ENCODE data around the gene NXPH2.
"Not testable (repeated sequence)": the region's sequence is repeated elsewhere in the genome, so short reads cannot be mapped to it uniquely, and the experiment has no call there.

NXPH2 gene

DNA sequence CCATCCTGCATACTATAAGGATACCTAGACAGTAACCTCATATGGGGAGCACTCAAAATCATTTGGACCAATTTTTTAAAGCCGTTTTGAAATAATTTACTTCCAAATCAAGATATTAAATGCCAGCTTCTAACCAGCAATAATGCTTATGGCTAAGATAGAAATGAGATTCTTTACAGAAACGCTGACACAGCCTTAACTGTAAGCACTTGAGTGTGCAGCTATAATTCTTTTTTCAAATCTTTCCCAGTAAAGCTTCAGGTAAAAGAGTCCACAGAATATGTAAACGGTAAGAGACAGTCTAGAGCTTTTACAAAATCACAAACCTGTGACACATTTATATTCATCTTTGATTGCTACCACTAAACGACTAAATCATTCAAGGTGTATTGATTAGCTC, 4.5 kb downstream of the NXPH2 start:
- ATAC-seq (no peak), DNase-seq (no peak)
- peaks cover 15% of the 10 kb centered on the region for H3K4me1 Mint-ChIP-seq
- no peak overlapping the region for H3K27ac Mint-ChIP-seq
- no peaks in the 10 kb centered on the region for H3K9me3 Mint-ChIP-seq
- peaks cover 26% of the 10 kb centered on the region for H3K27me3 Mint-ChIP-seq
- no peak overlapping the region for H3K4me3 Mint-ChIP-seq

DNA sequence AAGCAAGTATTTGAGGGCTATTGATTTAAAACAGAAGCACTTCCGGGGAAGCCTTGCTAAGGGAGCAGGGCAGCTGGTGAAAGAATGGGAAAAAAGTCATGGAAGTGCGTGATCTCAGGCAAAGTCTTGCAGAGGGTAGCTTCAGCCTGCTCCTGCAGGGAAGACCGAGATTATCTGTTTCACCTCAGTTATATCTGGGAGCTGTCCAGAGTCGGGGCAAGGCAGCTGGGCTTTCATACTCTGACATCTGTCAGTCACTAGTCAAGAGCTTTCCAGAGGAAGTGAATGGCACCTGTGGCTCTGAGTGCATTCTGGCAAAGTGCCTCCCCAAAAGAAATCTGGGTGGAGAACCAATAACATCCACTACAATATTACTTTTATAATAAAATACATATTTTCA, 8.7 kb downstream of the NXPH2 start:
- Mint-ChIP-seq H3K4me1 (no peaks in the 10 kb centered on the region), H3K9me3 (no peaks in the 10 kb centered on the region), H3K27me3 (peaks cover 26% of the 10 kb centered on the region), H3K4me3 (no peak overlapping the region), H3K27ac (no peak overlapping the region)
- ATAC-seq (no peak), DNase-seq (no peak)

DNA sequence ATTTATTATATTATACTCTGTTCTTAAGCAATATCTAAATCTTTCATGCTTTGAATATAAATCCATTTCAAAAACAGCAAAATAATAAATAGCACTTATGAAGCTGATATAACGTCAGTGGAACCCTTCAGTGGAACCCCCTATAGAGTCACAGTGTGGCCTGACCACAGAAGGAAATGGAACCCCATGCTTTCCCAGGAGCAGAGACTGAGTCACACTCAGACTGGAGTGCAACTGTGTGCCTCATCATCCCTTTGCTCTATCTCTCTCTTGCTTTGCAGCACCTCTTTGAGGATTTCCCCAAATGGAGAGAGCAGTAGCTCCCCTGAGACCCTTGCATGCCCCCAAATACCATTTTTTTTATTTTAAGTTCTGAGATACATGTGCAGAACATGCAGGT, 13.1 kb downstream of the NXPH2 start:
- ATAC-seq = no peak

DNA sequence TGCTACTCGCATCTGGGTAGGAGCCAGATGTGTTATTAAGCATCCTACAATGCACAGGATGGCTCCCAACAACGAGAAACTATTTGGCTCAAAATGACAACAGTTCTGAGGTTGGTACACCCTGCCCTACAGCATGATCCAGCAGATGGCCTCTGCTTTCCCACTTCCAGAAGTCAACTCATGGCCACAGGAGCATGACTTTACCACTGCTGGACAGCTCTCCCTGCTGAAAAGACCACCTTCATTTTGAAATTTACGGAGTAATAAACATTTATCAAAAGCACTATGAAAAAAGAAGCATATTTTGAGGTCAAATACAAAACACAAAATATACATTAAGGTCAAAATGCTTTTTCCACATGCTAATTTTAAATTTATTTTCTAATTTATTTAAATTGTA, 13.7 kb downstream of the NXPH2 start:
- no peaks in the 10 kb centered on the region for H3K9me3 Mint-ChIP-seq
- ATAC-seq = no peak
- peaks cover 26% of the 10 kb centered on the region for H3K27me3 Mint-ChIP-seq
- H3K4me1 Mint-ChIP-seq = no peaks in the 10 kb centered on the region
- DNase-seq = no peak
- no peak overlapping the region for H3K4me3 Mint-ChIP-seq
- H3K27ac Mint-ChIP-seq = no peak overlapping the region

More for the DNA sequence above, 13.1 kb downstream of the NXPH2 start:
- no peak overlapping the region for H3K27ac Mint-ChIP-seq
- peaks cover 26% of the 10 kb centered on the region for H3K27me3 Mint-ChIP-seq
- DNase-seq = no peak
- no peaks in the 10 kb centered on the region for H3K4me1 Mint-ChIP-seq
- H3K9me3 Mint-ChIP-seq = no peaks in the 10 kb centered on the region
- H3K4me3 Mint-ChIP-seq = no peak overlapping the region

DNA sequence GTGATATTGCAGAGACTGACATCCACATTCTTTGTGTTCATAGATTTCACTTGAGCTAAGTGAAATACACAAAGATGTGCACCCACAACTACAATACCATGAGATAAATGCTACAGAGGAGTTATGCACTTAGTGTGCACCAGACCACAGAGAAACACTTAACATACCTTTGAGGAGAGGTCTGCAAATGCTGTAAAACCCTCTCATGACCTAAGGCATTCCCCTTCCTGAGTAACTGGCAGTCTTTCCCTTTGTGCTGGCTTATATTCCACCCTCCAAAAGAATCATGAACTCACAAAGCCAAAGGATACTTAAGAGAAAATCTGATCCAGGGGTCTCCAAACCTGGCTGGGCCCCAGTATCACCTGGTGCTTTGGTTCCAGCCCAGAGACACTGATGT, 16.2 kb downstream of the NXPH2 start:
- Mint-ChIP-seq H3K27ac (no peak overlapping the region), H3K9me3 (no peaks in the 10 kb centered on the region), H3K4me3 (no peak overlapping the region), H3K27me3 (peaks cover 19% of the 10 kb centered on the region), H3K4me1 (no peaks in the 10 kb centered on the region)
- DNase-seq (no peak), ATAC-seq (no peak)

DNA sequence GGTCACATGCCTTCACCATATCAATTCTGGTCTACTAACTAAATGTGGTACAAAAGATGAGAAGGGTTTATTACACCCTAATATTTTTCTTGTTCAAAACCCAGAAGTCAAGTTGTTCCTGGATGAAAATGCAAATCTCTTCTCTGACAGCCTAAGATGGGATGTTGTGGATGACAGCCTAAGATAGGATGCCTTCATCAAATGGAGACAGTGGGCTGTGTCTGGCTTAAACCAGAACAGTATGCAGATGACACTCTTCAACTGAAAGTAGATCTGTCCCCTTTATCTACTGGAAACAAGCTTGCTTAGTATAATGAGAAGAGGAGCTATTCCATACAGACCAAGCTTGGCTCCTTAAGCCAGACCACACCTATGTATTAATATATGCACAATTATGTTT, 17.7 kb downstream of the NXPH2 start:
- Mint-ChIP-seq H3K27me3 (peaks cover 8% of the 10 kb centered on the region), H3K4me3 (no peak overlapping the region), H3K9me3 (no peaks in the 10 kb centered on the region), H3K4me1 (no peaks in the 10 kb centered on the region), H3K27ac (no peak overlapping the region)
- DNase-seq (no peak), ATAC-seq (no peak)

DNA sequence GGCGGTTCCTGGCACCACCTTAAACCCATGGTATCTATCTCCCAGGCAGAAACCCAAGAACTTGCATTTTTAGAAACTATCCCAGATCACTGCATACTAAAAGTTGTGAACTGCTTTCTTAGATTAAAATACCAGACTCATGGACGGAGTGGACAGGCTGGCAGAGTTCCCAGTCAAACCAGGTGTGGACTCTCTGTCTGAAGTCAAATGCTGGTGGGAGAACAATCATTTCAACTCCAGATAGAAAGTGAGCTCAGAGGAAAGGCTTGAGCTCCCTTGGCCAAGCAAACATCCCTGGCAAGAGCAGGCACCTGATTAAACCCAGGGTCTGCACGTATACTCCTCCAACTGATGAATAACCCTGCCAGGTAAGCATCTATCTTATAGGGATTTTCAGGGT, 19.5 kb downstream of the NXPH2 start:
- H3K27me3 Mint-ChIP-seq = peaks cover 7% of the 10 kb centered on the region
- no peak overlapping the region for H3K27ac Mint-ChIP-seq
- H3K4me3 Mint-ChIP-seq = no peak overlapping the region
- ATAC-seq = no peak
- DNase-seq = no peak
- no peaks in the 10 kb centered on the region for H3K9me3 Mint-ChIP-seq
- H3K4me1 Mint-ChIP-seq = no peaks in the 10 kb centered on the region

DNA sequence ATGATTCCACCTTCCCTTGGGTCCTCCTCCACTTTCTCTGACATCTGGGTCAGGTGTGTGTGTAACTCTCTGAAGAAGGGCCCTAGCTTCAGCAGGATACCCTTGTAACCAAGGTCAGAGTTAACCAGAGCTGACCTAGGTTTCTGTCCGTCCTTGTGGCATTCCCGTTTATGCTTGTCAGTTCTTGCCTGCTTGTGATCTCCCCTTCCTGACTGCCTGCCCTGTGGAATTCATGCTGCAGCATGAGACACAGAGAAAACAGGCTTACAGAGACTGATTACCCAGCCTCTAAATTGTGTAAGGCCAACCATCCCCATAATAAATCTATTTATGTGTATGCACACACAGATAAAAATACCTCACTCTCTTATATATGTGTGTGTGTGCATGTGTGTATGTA, 22.8 kb downstream of the NXPH2 start:
- DNase-seq (no peak), ATAC-seq (no peak)
- H3K4me1 Mint-ChIP-seq = no peaks in the 10 kb centered on the region
- peaks cover 6 to 12% of the 10 kb centered on the region in 2 donors for H3K9me3 Mint-ChIP-seq
- peaks cover 7% of the 10 kb centered on the region for H3K27me3 Mint-ChIP-seq
- H3K27ac Mint-ChIP-seq = no peak overlapping the region
- H3K4me3 Mint-ChIP-seq = no peak overlapping the region

DNA sequence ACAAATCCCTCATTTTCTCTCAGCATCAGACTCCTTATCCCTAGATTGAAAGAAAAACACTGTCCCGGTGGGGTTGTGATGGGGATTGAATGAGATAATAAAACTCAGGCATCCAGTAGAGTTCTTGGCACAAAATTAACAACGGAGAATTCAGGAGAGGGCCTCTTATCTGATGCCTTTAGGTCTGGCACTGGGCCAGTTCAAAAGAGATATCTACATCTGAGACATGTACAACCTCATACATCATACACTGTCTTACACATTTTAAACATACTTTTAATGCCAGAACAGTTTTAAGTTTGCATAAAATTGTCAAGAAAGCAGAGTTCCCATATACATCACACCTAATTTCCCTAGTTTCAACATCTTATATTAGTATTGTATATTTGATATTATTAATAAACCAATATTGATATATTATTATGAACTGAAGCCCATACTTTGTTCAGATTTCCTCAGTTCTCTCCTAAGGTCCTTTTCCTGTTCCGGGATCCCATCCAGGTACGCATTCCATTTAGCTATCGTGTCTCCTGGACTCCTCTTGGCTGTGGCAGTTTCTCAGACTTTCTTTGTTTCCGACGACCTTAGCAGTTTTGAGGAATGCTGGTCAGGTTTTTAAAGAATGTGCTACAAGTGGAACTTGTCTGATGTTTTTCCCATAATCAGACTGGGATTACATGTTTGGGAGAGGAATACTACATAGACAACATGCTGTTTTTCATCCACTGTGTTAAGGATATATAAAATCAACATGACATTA, 27.8 kb downstream of the NXPH2 start:
- peaks cover 2% of the 10 kb centered on the region for H3K27me3 Mint-ChIP-seq
- ATAC-seq (no peak), DNase-seq (no peak)
- no peaks in the 10 kb centered on the region for H3K4me1 Mint-ChIP-seq
- H3K27ac Mint-ChIP-seq = no peak overlapping the region
- peaks cover 10 to 12% of the 10 kb centered on the region in 2 donors for H3K9me3 Mint-ChIP-seq
- no peak overlapping the region for H3K4me3 Mint-ChIP-seq

DNA sequence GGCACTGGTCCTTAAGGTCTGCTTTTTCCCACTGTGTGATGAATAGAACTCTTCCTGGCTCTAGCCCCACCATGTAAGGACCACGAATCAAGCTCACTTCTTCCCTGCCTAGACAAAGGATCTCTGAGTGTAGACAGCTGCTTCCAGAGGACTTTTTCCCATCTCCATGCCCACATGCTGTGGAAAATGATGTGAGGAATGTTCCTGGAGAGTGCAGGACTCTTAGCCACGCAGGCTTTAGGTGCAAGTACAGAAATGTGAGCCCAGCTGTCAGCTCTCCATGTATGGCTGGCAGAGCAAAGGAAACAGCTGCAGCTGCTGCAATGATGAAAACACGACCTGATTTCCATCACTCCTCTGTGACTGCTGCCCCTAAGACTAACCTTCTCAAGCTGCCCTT, 35.5 kb downstream of the NXPH2 start:
- Mint-ChIP-seq H3K27me3 (peaks cover 7% of the 10 kb centered on the region), H3K27ac (no peak overlapping the region), H3K9me3 (peaks cover 0 to 4% of the 10 kb centered on the region in 2 donors), H3K4me1 (no peaks in the 10 kb centered on the region), H3K4me3 (no peak overlapping the region)
- no peak for DNase-seq
- ATAC-seq = no peak

DNA sequence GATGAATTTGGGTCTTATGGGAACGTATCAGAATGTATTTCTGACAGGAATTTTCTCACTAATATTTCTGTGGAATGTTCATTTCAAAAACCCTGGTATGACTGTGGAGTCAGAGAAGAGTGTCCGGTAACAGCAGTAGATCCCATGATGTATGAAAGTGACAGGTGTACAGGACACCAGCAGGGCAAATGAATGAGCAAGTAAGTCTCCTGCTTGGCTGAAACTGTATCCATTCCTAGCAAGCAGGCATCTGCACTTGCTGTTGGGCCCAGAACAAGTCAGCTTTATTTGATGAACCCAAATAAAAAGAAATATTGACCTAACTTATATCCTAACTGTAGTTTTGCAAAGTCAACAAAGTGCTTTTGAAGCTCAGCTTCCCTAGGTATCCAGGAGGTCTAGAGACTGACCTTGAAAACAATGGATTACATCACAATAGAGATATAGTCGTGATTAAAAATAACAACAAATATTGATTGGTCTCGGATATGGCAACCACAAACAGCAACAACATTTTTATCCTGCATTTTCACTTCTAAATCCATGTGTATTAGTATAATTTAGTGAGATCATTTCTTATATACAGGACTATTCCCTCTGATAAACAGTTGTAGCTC, 37.6 kb downstream of the NXPH2 start:
- no peaks in the 10 kb centered on the region for H3K4me1 Mint-ChIP-seq
- no peak overlapping the region for H3K27ac Mint-ChIP-seq
- H3K9me3 Mint-ChIP-seq = no peaks in the 10 kb centered on the region
- no peak for DNase-seq
- H3K27me3 Mint-ChIP-seq = peaks cover 7% of the 10 kb centered on the region
- ATAC-seq = no peak
- no peak overlapping the region for H3K4me3 Mint-ChIP-seq

DNA sequence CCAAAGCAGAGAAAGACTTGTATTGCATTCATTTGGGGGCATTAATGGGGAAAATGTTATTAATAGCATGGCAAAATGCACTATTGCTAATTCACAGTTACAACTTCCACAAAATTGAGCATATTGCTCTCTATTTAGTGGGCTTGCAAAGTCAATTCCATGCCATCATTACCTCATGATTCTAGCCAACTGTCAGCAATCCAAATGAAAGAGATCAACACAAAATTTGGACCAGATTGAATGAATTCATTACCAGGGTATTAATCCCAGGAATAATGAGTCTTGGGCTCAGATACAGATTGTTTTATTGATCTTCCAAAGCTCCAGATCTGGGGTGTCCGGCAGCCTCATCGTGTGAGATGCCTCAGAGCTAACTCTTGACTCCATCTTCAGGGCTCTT, 38.3 kb downstream of the NXPH2 start:
- ATAC-seq = no peak
- H3K9me3 Mint-ChIP-seq = peaks cover 5 to 6% of the 10 kb centered on the region in 2 donors

DNA sequence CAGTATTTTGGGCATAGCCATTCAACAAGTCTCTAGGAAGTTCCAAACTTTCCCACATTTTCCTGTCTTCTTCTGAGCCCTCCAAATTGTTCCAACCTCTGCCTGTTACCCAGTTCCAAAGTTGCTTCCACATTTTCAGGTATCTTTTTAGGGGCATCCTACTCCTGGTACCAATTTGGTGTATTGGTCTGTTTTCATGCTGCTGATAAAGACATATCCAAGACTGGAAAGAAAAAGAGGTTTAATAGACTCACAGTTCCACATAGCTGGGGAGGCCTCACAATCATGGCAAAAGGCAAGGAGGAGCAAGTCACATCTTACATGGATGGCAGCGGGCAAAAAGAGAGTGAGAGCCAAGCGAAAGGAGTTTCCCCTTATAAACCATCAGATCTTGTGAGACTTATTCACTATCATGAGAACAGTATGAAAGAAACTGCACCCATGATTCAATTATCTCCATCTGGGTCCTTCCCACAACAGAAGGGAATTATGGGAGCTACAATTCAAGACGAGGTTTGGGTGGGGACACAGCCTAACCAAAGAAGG, 43.1 kb downstream of the NXPH2 start:
- not testable (repeated sequence) for H3K4me3 Mint-ChIP-seq, DNase-seq, H3K4me1 Mint-ChIP-seq, H3K27ac Mint-ChIP-seq, ATAC-seq, H3K27me3 Mint-ChIP-seq
- peaks cover 25 to 35% of the 10 kb centered on the region in 2 donors for H3K9me3 Mint-ChIP-seq

More for the DNA sequence above, 38.3 kb downstream of the NXPH2 start:
- DNase-seq = no peak
- Mint-ChIP-seq H3K27me3 (peaks cover 7% of the 10 kb centered on the region), H3K4me1 (no peaks in the 10 kb centered on the region), H3K27ac (no peak overlapping the region), H3K4me3 (no peak overlapping the region)

DNA sequence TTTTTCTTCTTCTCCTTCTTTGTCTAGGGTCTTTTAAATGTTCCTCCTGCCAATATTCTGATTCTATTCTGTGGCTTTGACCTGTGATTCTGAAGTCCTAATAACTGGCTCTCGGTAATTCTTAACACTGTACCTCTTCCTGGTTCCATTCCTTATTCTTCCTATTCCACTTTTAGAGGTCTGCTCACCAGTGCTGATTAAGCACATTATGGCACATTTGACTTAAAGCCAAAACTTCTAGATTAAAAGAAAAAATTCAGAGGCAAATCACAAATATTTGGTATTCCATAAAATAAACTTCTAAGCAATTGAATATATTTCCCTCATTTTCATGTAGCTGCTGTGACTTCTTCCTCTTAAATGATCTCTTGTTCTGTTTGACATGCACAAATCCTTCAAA, 47.5 kb downstream of the NXPH2 start:
- Mint-ChIP-seq H3K9me3 (peaks cover 38 to 45% of the 10 kb centered on the region in 2 donors), H3K27me3 (peaks cover 19% of the 10 kb centered on the region), H3K4me3 (no peak overlapping the region), H3K4me1 (no peaks in the 10 kb centered on the region), H3K27ac (no peak overlapping the region)
- ATAC-seq (no peak), DNase-seq (no peak)

DNA sequence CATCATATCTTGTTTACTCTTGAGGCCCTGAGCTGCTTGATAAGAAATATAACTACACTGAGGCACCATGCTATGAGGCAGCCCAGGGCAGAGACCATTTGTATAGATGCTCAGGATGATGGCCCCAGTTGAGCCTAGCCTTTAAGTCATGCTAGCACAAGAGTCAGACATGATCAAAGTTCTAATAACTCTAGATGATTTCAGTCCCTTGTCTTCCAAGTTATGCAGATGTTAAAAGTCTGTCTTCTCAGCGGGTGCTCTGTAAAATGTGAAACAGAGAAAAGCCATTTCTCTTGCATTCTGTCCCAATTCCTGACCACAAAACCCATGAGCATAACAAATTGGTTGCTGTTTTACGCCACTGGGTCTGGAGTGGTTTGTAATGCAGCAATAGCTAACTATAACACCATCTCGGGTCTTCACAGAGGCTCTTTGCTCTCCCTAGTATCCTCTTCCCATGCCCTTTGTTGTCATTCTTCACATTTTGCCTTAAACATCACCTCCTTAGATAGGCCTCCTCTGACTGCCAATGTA, 49.6 kb downstream of the NXPH2 start:
- H3K27ac Mint-ChIP-seq = no peak overlapping the region
- H3K27me3 Mint-ChIP-seq = peaks cover 19% of the 10 kb centered on the region
- H3K4me1 Mint-ChIP-seq = no peaks in the 10 kb centered on the region
- DNase-seq = no peak
- H3K9me3 Mint-ChIP-seq = peaks cover 28% of the 10 kb centered on the region in 2 donors
- ATAC-seq = no peak
- no peak overlapping the region for H3K4me3 Mint-ChIP-seq

DNA sequence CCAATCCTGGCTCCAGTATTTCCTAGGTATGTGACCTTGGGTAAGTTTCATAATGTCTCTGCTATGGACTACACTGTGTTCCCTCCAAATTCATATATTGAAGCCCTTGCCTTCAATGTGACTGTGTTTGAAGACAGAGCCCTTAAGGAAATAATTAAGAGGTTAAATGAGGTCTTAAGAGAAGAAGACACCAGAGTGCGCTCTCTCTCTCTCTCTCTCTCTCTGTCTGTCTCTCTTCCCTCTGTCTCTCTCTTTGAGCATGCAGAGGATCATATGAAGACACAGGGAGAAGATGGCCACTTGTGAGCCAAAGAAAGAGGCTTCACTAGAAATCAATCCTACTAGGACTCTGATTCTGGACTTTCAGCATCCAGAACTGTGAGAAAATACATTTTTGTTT, 52.2 kb downstream of the NXPH2 start:
- no peak overlapping the region for H3K27ac Mint-ChIP-seq
- H3K4me3 Mint-ChIP-seq = no peak overlapping the region
- peaks cover 11 to 14% of the 10 kb centered on the region in 2 donors for H3K9me3 Mint-ChIP-seq
- DNase-seq (no peak), ATAC-seq (no peak)
- no peaks in the 10 kb centered on the region for H3K4me1 Mint-ChIP-seq
- peaks cover 11% of the 10 kb centered on the region for H3K27me3 Mint-ChIP-seq

Measured in stimulated activated naive CD8-positive, alpha-beta T cell treated with anti-CD3 and anti-CD28 coated beads, Interleukin-15, amount 100 ng/mL, for 72 hours (primary cell).